H9 (cell line): ENCODE results near the gene CFAP107. TPM values are rescaled to one million over a fixed set of nuclear protein-coding genes. Genes with fewer than 3 reads are reported as not detected.

Source experiments
- DNase-seq: peaks from one replicate; pipeline ENCODE4 v3.0.0-alpha.2; 2017
- H2AFZ ChIP-seq: one replicate; pipeline ENCODE4 v1.6.1; 2013; ENCODE audit warnings: mild to moderate bottlenecking, low read length, control low read depth, moderate library complexity
- H2AK5ac ChIP-seq: 2 replicates; pipeline ENCODE4 v1.6.1; 2013; ENCODE audit warnings: low read length, control low read depth, mixed read lengths; ENCODE audit not compliant: insufficient read length
- H2BK120ac ChIP-seq: one replicate; pipeline ENCODE4 v1.6.1; 2013; ENCODE audit warnings: low read depth, mild to moderate bottlenecking, low read length, control low read depth, inconsistent platforms; ENCODE audit not compliant: poor library complexity, severe bottlenecking
- H2BK12ac ChIP-seq: 2 replicates; pipeline ENCODE4 v1.6.1; 2013; ENCODE audit warnings: low read length, control low read depth, mixed read lengths, low read depth; ENCODE audit not compliant: insufficient read length
- H2BK15ac ChIP-seq: 2 replicates; pipeline ENCODE4 v1.6.1; 2013; ENCODE audit warnings: low read depth, low read length, control low read depth
- H2BK20ac ChIP-seq: one replicate; pipeline ENCODE4 v1.6.1; 2013; ENCODE audit warnings: low read depth, mild to moderate bottlenecking, low read length, control low read depth, inconsistent platforms; ENCODE audit not compliant: poor library complexity, severe bottlenecking
- H2BK5ac ChIP-seq: 2 replicates; pipeline ENCODE4 v1.6.1; 2013; ENCODE audit warnings: low read length, control low read depth, mixed read lengths; ENCODE audit not compliant: insufficient read length
- H3K14ac ChIP-seq: 2 replicates; pipeline ENCODE4 v1.6.1; 2013; ENCODE audit warnings: low read length, control low read depth; ENCODE audit not compliant: insufficient read depth
- H3K18ac ChIP-seq: 2 replicates; pipeline ENCODE4 v1.6.1; 2013; ENCODE audit warnings: low read depth, mild to moderate bottlenecking, mixed read lengths, low read length, control low read depth; ENCODE audit not compliant: insufficient read length
- H3K23ac ChIP-seq: 2 replicates; pipeline ENCODE4 v1.6.1; 2013; ENCODE audit warnings: low read length, control low read depth, mixed read lengths, low read depth; ENCODE audit not compliant: insufficient read length
- H3K23me2 ChIP-seq: 2 replicates; pipeline ENCODE4 v1.6.1; 2013; ENCODE audit warnings: low read depth, mild to moderate bottlenecking, mixed read lengths, low read length, control low read depth; ENCODE audit not compliant: insufficient read length, poor library complexity, severe bottlenecking
- H3K27ac ChIP-seq: 2 replicates; pipeline ENCODE4 v1.5.1; 2013; ENCODE audit warnings: low read length, control low read depth, mixed read lengths, low read depth; ENCODE audit not compliant: insufficient read length
- H3K27me3 ChIP-seq: 2 replicates; pipeline ENCODE4 v1.6.1; 2013; ENCODE audit warnings: low read length, control low read depth, inconsistent platforms; ENCODE audit not compliant: insufficient read depth
- H3K4ac ChIP-seq: 2 replicates; pipeline ENCODE4 v1.6.1; 2013; ENCODE audit warnings: low read depth, mild to moderate bottlenecking, control low read depth, inconsistent platforms, low read length, moderate library complexity
- H3K4me1 ChIP-seq: 2 replicates; pipeline ENCODE4 v1.6.1; 2013; ENCODE audit warnings: low read length, control low read depth, inconsistent platforms; ENCODE audit not compliant: insufficient read depth
- H3K4me2 ChIP-seq: 2 replicates; pipeline ENCODE4 v1.6.1; 2013; ENCODE audit warnings: low read length, control low read depth, mixed read lengths; ENCODE audit not compliant: insufficient read length, insufficient read depth
- H3K56ac ChIP-seq: 2 replicates; pipeline ENCODE4 v1.6.1; 2013; ENCODE audit warnings: low read depth, mild to moderate bottlenecking, mixed read lengths, low read length, control low read depth; ENCODE audit not compliant: insufficient read length
- H3K79me1 ChIP-seq: 2 replicates; pipeline ENCODE4 v1.6.1; 2013; ENCODE audit warnings: low read depth, mild to moderate bottlenecking, moderate library complexity, low read length, control low read depth, inconsistent platforms; ENCODE audit not compliant: insufficient read depth, poor library complexity, severe bottlenecking
- H3K79me2 ChIP-seq: 2 replicates; pipeline ENCODE4 v1.6.1; 2013; ENCODE audit warnings: low read length, control low read depth, inconsistent platforms; ENCODE audit not compliant: insufficient read depth
- H3K9ac ChIP-seq: 2 replicates; pipeline ENCODE4 v1.6.1; 2013; ENCODE audit warnings: low read length, control low read depth, mixed read lengths; ENCODE audit not compliant: insufficient read length; ENCODE audit errors: extremely low read depth
- H3K9me3 ChIP-seq: one replicate; pipeline ENCODE4 v1.6.1; 2013; ENCODE audit warnings: low read depth, low read length, inconsistent platforms; ENCODE audit not compliant: control insufficient read depth
- H3T11ph ChIP-seq: one replicate; pipeline ENCODE4 v1.6.1; 2013; ENCODE audit warnings: mild to moderate bottlenecking, low read length, control low read depth, inconsistent platforms
- H4K20me1 ChIP-seq: one replicate; pipeline ENCODE4 v1.6.1; 2013; ENCODE audit not compliant: control insufficient read depth, insufficient read length, insufficient read depth
- H4K5ac ChIP-seq: 2 replicates; pipeline ENCODE4 v1.6.1; 2013; ENCODE audit warnings: low read depth, mild to moderate bottlenecking, mixed read lengths, low read length, control low read depth; ENCODE audit not compliant: insufficient read length
- H4K8ac ChIP-seq: replicated peaks from 2 replicates; pipeline ENCODE4 v1.6.1; 2013; ENCODE audit warnings: low read length, control low read depth, mixed read lengths, low read depth; ENCODE audit not compliant: insufficient read length
- H4K91ac ChIP-seq: 2 replicates; pipeline ENCODE4 v1.6.1; 2013; ENCODE audit warnings: low read depth, mild to moderate bottlenecking, moderate library complexity, mixed read lengths, low read length, control low read depth; ENCODE audit not compliant: insufficient read length
- H3K27ac Mint-ChIP-seq, 3 experiments: 2 replicates in 2 of 3; 3 replicates in 1 of 3; pipeline ENCODE4 v1.8.0; 2020 to 2021; ENCODE audit warnings: mixed read lengths in 3 of 3, mild to moderate bottlenecking in 1 of 3, moderate library complexity in 1 of 3
- H3K27me3 Mint-ChIP-seq: 2 replicates; pipeline ENCODE4 v1.8.0; 2021; ENCODE audit warnings: low read depth, mild to moderate bottlenecking, moderate library complexity, mixed read lengths
- H3K36me3 Mint-ChIP-seq, 3 experiments: 2 replicates in 2 of 3; 3 replicates in 1 of 3; pipeline ENCODE4 v1.8.0; 2020 to 2021; ENCODE audit warnings: low read depth in 3 of 3, mixed read lengths in 3 of 3; ENCODE audit not compliant: insufficient read depth in 1 of 3
- H3K4me1 Mint-ChIP-seq, 2 experiments: 2 replicates each; pipeline ENCODE4 v1.8.0; 2020; ENCODE audit warnings: mixed read lengths in 2 of 2
- H3K4me3 Mint-ChIP-seq, 2 experiments: 2 replicates in 1 of 2; 3 replicates in 1 of 2; pipeline ENCODE4 v1.8.0; 2020 to 2021; ENCODE audit warnings: mild to moderate bottlenecking in 2 of 2, mixed read lengths in 2 of 2, moderate library complexity in 1 of 2
- H3K9me3 Mint-ChIP-seq, 2 experiments: 2 replicates in 1 of 2; 3 replicates in 1 of 2; pipeline ENCODE4 v1.8.0; 2020; ENCODE audit warnings: mild to moderate bottlenecking in 2 of 2, mixed read lengths in 2 of 2, moderate library complexity in 1 of 2
- WGBS: extraction: QIAGEN DNeasy Blood & Tissue Kit; methylation state at CpG from one replicate; pipeline ENCODE4 v1.1.7; 2013; ENCODE audit warnings: missing lambda C conversion rate, low lambda C conversion rate, mixed read lengths; ENCODE audit not compliant: insufficient read length; ENCODE audit errors: extremely low coverage; 5-methylcytosine and 5-hydroxymethylcytosine counted together
- total RNA-seq: library from RNA; stranded (reverse); gene quantifications from 2 replicates; pipeline ENCODE4 v1.2.1, GENCODE V29; 2021
- TF ChIP-seq, protein P1 (sequence below): fragments of 200-600 bp; sonication (generic); conservative IDR thresholded peaks from 3 replicates; pipeline ENCODE4 v1.8.0; 2021; ENCODE audit warnings: antibody characterized with exemption, mild to moderate bottlenecking

CFAP107 gene
- total RNA-seq, 1 experiment from 2014 or later: not detected

DNA sequence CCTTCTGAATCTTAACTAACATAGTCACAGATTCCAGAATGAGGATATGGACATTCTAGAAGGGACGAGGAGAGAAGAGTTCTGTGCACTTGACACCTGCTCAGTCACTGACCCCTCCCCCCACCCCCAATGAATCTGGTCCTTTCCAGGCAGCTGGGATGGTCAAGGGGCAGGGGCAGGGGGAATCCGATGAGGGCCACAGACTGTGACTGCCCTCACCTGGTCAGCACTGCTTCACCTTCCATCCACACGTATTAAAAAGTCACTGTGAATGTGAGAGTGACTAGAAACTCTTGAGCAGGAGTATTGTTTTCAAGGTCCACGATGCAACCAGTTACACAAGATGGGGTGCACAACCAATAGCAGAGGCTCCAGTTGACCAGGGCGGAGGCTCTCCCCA, 18.0 kb downstream of the CFAP107 start:
- Histone ChIP-seq H4K91ac (no peak overlapping the region), H3K23me2 (no peaks in the 10 kb centered on the region), H3K4me2 (no peak overlapping the region), H3K14ac (no peak overlapping the region), H3K18ac (no peak overlapping the region), H2BK20ac (no peak overlapping the region), H3K79me2 (no peaks in the 10 kb centered on the region), H3K9ac (no peak overlapping the region), H2BK120ac (no peak overlapping the region), H2AK5ac (no peak overlapping the region), H3K56ac (no peak overlapping the region), H4K5ac (no peak overlapping the region), H2AFZ (no peak overlapping the region), H3K27me3 (no peaks in the 10 kb centered on the region), H2BK5ac (no peak overlapping the region), H3K9me3 (no peaks in the 10 kb centered on the region), H3K27ac (no peak overlapping the region), H2BK12ac (no peak overlapping the region), H3K4me1 (no peaks in the 10 kb centered on the region), H2BK15ac (no peak overlapping the region), H3T11ph (no peak overlapping the region), H3K23ac (no peak overlapping the region), H3K4ac (no peak overlapping the region), H3K79me1 (no peaks in the 10 kb centered on the region), H4K20me1 (no peaks in the 10 kb centered on the region), H4K8ac (no peak overlapping the region)
- H3K9me3 Mint-ChIP-seq: no peaks in the 10 kb centered on the region; a peak in 1 of 5 replicates
- TF ChIP-seq, protein P1, sequence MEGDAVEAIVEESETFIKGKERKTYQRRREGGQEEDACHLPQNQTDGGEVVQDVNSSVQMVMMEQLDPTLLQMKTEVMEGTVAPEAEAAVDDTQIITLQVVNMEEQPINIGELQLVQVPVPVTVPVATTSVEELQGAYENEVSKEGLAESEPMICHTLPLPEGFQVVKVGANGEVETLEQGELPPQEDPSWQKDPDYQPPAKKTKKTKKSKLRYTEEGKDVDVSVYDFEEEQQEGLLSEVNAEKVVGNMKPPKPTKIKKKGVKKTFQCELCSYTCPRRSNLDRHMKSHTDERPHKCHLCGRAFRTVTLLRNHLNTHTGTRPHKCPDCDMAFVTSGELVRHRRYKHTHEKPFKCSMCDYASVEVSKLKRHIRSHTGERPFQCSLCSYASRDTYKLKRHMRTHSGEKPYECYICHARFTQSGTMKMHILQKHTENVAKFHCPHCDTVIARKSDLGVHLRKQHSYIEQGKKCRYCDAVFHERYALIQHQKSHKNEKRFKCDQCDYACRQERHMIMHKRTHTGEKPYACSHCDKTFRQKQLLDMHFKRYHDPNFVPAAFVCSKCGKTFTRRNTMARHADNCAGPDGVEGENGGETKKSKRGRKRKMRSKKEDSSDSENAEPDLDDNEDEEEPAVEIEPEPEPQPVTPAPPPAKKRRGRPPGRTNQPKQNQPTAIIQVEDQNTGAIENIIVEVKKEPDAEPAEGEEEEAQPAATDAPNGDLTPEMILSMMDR: no peak
- no CpG with 5 or more reads among the region's 5 CpGs for WGBS
- H3K27ac Mint-ChIP-seq: no peak overlapping the region
- peaks cover 0 to 3% of the 10 kb centered on the region in 2 experiments; a peak in 1 of 4 replicates for H3K4me1 Mint-ChIP-seq
- no peaks in the 10 kb centered on the region for H3K36me3 Mint-ChIP-seq
- H3K27me3 Mint-ChIP-seq: peaks cover 8% of the 10 kb centered on the region
- no peak overlapping the region for H3K4me3 Mint-ChIP-seq
- DNase-seq: no peak
